IPS DF 4.7 (cell line): ENCODE results near the gene CEP104.
"Not testable (repeated sequence)": the region's sequence is repeated elsewhere in the genome, so short reads cannot be mapped to it uniquely, and the experiment has no call there.

Source experiments
- DNase-seq: peaks from one replicate; pipeline ENCODE4 v3.0.0-alpha.2; 2013; ENCODE audit warnings: low spot score; ENCODE audit errors: extremely low read depth

The CEP104 gene

DNA sequence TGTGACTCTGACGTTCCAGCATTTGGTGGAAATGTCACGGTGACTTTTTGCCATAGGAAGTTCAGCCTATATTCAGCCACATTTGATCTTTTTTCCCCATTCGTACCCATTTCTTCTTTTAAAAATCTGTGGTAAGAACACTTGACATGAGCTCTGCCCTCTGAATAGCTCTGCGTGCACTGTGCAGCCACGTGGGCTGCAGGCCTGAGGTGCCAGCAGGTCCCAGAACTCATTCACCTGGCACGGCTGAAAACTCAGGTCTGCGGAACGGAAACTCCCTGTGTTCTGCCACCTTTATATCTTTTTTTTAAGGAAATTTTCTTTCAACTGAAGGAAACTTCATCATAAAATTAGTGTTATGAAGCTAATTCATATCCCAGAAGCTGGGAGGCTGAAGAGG is 28.6 kb downstream of the CEP104 start:
- DNase-seq, result no peak

DNA sequence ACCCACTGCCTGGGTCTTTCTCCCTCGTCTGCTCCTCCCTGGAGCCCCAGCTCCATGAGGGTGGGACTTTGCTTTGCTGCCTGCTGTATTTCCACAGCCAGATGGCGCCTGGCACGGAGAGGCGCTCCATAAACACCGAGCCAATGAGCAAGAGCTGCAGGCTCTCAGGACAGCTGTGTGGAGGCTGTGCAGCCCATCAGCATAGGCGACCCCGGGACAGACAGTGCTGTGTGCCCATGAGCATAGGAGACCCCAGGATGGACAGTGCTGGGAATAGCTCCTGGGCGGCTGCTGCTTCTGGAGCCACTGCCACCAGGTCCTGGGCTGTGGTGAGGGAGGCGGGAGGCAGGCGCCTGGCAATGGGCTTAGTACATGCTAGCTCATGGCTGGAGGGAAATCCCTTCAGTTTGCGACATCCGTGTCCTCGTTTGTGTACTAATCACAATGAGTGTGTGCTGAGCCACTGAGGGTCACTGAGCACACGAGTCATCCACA is 29.2 kb downstream of the CEP104 start:
- DNase-seq, result no peak

GRCh38 chr1:3825356-3825755 is 31.7 kb downstream of the CEP104 start:
- DNase-seq, result no peak

DNA sequence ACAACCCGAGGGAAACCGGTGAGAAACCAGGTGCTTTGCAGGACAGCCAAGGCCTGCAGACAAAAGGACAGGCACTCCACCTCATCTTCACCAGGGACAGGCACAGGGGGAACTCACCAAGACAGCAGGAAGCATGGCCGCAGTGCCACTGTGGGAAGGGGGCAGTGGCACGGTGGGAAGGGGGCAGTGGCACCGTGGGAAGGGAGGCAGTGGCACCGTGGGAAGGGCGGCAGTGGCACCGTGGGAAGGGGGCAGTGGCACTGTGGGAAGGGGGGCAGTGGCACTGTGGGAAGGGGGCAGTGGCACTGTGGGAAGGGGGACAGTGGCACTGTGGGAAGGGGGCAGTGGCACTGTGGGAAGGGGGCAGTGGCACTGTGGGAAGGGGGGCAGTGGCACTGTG is 32.4 kb downstream of the CEP104 start:
- DNase-seq, result no peak

GRCh38 chr1:3822421-3822820 is 34.6 kb downstream of the CEP104 start:
- DNase-seq, result no peak

DNA sequence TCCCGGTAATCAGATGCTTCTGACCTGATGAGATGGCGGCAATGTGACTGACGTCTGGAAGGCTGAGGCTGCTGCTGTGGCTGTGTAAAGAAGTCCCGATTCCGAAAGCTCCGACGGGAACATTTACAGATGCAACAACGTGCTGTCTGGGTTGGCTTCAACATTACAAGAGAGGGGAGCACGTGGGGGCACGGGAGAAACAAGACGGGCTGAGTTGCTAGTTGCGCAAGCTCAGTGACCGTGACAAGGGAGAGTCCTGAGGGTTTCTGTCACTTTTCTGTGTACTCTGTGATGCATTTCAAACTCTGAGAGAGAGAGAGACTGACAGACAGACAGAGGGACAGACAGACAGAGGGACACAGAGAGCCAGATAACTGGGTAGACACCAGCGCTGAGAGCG is 35.1 kb downstream of the CEP104 start:
- DNase-seq, result no peak

- no peak for DNase-seq
Observed at GRCh38 chr1:3821447-3821846, 35.6 kb downstream of the CEP104 start.

GRCh38 chr1:3821004-3821403 is 36.0 kb downstream of the CEP104 start:
- no peak for DNase-seq

GRCh38 chr1:3820316-3820715 is 36.7 kb downstream of the CEP104 start:
- DNase-seq, result no peak

DNA sequence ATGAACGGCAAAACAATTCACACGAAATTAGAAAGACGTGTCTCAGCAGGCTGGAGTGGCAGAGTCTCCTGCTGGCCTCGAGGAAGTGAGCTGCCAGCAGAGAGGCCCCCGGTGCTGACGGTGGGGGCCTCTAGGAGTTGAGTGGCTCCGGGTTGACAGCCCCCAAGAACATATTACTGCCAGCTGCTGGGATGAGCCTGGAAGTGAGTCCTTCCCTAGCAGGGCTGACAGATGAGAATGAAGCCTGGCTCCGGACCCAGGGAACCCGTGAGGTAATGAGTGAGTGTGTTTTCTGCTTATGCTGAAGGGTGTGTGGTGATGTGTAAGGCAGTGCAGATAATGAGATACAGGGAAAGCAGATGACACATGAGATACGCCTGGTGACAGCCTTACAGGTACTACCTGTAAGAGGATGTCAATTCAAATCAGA is 37.2 kb downstream of the CEP104 start:
- no peak for DNase-seq

DNA sequence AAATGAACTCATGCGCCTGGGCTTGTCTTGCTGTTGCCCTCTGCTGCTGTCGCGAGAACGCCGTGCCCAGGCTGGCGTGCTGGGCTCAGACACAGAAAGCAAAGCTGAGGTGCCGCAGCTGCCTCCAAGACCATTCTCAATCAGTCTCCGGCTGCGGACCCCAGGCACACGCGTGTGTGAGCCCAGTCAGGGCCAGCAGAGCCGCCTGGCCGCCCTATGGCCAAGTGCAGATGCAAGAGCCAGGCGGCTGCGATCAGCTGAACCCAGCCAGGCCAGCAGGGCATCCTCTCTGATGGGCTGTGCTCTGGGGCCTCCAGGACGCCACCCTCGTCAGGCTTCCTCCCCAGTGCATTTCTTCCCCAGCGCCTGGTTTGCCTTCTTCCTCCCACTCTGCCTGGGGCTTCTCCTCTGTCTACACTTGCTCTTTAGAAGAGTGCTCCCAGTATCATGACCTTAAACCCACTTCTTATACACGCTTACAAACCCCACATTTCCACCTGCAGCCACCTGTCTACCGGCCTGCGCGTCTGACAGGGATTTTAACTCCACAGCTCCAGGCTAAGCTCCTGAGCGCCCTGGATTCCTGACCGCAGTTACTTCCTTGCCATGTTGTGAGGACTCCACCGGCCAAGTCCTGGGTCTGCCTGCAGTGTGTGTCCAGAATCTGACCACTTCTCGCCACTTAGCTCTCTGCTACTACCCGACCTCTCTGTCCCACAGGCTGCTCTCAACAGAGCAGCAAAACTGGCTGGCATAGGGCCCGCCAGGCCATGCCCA is 39.0 kb downstream of the CEP104 start:
- DNase-seq, result no peak

DNA sequence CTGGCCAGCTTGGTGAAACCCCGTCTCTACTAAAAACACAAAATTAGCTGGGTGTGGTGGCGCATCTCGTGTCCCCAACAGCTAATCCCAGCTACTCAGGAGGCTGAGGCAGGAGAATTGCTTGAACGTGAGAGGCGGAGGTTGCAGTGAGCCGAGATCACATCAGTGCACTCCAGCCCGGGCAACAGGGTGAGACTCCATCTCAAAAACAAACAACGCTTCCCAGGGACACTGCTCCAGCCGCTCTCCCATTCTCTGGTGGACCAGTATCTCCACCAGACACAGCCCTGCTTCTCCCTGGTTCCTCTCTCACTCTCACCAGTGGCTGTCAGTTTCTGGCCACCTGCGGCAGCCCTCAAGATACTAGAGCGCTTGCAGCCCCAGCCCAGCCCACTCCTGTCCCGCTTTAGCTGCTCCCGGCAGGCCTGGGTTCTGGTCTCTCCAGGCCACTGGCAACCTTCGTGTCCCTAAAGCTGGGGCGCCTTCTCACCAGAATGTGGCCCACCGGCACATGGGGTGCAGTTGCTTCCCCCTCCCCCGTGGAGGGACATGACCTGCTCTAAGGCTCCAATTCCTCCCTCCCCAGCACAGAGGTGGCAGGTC is 39.8 kb downstream of the CEP104 start:
- DNase-seq, result no peak

GRCh38 chr1:3816331-3817137 is 40.5 kb downstream of the CEP104 start:
- no peak for DNase-seq

DNA sequence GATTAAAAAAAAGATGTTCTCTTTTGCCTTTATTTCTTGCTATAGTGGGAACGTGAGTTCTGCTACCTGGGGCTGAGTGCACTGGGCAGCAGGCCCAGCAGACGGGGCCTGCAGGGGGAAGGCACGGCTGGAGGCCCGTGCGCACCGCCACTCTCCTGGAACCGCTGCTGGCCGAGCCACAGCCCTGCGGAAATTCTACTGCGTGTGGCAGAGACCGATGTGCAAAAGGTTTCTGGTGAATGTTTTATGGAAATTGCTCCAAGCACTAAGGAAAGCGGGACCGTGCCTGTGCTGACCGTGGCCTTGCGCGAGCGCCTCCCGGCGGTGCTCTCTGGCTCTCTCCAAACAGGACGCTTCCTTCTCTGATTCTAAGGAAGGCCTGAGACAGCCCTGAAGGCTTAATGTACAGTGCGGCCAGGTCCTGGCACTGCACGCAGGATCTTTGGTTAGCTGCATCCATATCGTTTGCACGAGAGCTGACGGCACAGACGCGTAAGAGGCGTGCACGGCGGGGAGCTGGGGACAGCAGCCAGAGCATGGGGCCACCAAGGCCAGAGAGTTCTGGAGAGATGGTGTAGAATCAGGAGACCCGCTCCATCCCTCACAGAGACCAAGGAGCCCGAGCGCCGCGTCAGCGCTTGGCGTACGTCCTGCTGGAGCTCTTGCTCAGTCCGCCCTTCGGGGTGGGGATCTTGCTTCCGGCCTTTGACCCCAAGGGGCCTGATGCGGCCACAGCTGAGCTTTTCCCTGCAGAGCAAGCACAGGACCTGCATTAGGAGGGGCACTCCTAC is 42.0 kb downstream of the CEP104 start:
- no peak for DNase-seq

DNA sequence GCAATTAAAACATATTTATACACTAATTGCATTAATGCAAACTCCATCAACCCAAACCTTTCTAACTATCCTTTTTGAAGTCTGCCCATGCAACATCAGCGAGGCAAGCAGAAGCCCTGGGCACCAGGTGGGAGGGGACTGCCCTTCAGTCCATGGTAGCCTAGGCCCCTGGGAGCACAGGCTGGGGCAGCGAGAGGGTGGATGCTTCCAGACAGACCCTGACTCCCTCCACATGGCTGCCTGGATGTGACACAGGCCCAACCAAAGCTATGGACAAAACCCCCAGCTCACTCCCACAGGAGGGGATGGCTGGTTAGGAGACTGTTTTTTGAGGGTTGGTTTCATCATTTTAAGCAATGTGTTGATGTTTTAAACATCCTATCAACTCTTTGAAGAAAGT is 42.9 kb downstream of the CEP104 start:
- DNase-seq, result no peak

GRCh38 chr1:3811595-3811911 is 45.5 kb downstream of the CEP104 start:
- no peak for DNase-seq

- DNase-seq, result not testable (repeated sequence)
Observed at GRCh38 chr1:3810149-3810761, 46.8 kb downstream of the CEP104 start.

DNA sequence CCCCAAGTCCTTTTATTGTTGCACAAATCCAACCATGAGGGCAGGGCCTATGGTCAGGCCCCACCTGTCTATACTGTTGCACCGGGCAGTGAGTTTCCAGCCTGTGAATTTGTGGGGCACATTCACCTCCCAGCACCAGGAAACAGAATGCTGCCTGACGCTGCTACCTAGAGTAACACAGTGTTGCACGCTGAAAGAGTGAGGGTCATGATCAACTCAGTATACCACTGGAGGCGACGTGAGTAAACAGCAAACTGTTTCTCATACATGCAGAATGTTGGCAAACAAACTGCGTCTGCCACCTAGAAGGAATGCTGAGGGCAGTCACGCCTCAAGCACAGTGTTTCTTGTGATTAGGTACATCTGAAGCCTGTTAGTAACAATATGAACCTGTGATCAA is 47.3 kb downstream of the CEP104 start:
- DNase-seq, result no peak

DNA sequence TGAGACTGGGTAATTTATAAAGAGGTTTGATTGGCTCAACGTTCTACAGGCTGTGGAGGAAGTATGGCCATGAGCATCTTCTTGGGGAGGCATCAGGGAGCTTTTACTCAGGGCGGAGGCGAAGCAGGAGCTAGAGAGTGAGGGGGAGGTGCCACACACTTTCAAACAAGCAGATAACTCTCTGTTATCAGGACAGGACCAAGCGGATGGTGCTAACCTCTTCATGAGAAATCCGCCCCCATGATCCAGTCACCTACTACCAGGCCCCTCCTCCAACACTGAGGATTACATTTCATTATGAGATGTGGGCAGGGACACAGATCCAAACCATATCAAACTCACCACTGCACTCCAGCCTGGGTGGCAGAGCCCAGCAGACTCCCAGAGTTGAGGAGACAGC is 49.2 kb downstream of the CEP104 start:
- DNase-seq, result no peak

DNA sequence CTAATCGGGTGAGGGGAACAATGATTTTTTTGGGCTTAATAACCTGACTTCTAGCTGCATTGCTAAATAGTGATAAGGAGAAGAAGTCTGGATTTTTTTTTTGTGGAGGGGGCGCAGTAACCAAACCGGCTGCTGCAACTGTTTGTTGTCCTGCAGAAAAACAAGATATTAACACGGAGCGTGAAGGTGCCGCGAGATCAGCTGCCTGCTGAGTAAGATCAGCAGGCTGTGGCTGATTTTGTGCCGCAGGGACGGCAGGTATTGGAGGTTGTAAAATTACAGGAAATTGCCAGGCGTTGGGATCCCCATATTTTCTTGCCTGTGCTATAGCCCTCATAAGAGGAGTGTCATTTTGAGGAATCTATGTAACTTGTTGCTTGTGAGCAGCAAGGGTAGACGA is 52.0 kb downstream of the CEP104 start:
- no peak for DNase-seq

- not testable (repeated sequence) for DNase-seq
Observed at GRCh38 chr1:3804627-3804944, 52.4 kb downstream of the CEP104 start.
